CD4-positive, alpha-beta T cell (primary cell): ENCODE data around the gene FBXO38. TPM values are rescaled to one million over a fixed set of nuclear protein-coding genes. Genes with fewer than 3 reads are reported as not detected.

Source experiments
- ATAC-seq: fragments of 200-7000 bp; cut with Tn5 transposase; one replicate; pipeline ENCODE4 v1.10.0; 2022; ENCODE audit warnings: mild to moderate bottlenecking; ENCODE audit not compliant: poor library complexity
- CTCF ChIA-PET: fragments of 350-600 bp; sonication (Branson Sonifier 250); formaldehyde crosslinking; loops from one replicate; lab custom pipeline; 2021; ENCODE audit warnings: antibody characterized with exemption, inconsistent platforms; lab: Charles Lee
- POLR2A ChIA-PET: fragments of 350-600 bp; sonication (Branson Sonifier 250); formaldehyde crosslinking; loops from one replicate; lab custom pipeline; 2021; ENCODE audit warnings: antibody characterized with exemption, inconsistent platforms; lab: Charles Lee
- DNase-seq, 14 experiments: peaks; one replicate each; pipeline ENCODE4 v3.0.0-alpha.2; 2013 to 2020; ENCODE audit warnings: mixed read lengths in 2 of 14
- H3K27ac ChIP-seq, 2 donors: one replicate each; pipeline versions ENCODE4 v1.5.1 to v1.7.0; 2013; ENCODE audit warnings: low read length in 2 of 2, low read depth in 1 of 2, mild to moderate bottlenecking in 1 of 2
- H3K27me3 ChIP-seq, 2 experiments: 1 replicate in 1 of 2; 2 replicates in 1 of 2; pipeline versions ENCODE4 v1.6.1 to v1.7.0; 2013; ENCODE audit warnings: low read length in 2 of 2, control low read depth in 1 of 2, mild to moderate bottlenecking in 1 of 2, moderate library complexity in 1 of 2; ENCODE audit not compliant: insufficient read depth in 2 of 2, control insufficient read depth in 1 of 2
- H3K36me3 ChIP-seq: one replicate; pipeline ENCODE4 v1.6.1; 2013; ENCODE audit warnings: low read length, control low read depth; ENCODE audit not compliant: insufficient read depth
- H3K4me1 ChIP-seq: one replicate; pipeline ENCODE4 v1.6.1; 2013; ENCODE audit warnings: low read length, control low read depth; ENCODE audit not compliant: insufficient read depth
- H3K4me3 ChIP-seq: one replicate; pipeline ENCODE4 v1.5.1; 2013; ENCODE audit warnings: mild to moderate bottlenecking, low read length, moderate library complexity
- H3K9me3 ChIP-seq, 2 experiments: 1 replicate in 1 of 2; 2 replicates in 1 of 2; pipeline versions ENCODE4 v1.6.1 to v1.7.0; 2013; ENCODE audit warnings: low read length in 2 of 2, mild to moderate bottlenecking in 2 of 2, control low read depth in 1 of 2, moderate library complexity in 1 of 2; ENCODE audit not compliant: control insufficient read depth in 1 of 2, insufficient read depth in 1 of 2
- H3K27ac Mint-ChIP-seq: one replicate; pipeline ENCODE4 v1.8.0; 2020; ENCODE audit warnings: mixed read lengths
- H3K27me3 Mint-ChIP-seq: one replicate; pipeline ENCODE4 v1.8.0; 2021; ENCODE audit warnings: mixed read lengths
- H3K36me3 Mint-ChIP-seq: one replicate; pipeline ENCODE4 v1.8.0; 2021; ENCODE audit warnings: low read depth, mixed read lengths
- H3K4me1 Mint-ChIP-seq: one replicate; pipeline ENCODE4 v1.8.0; 2021; ENCODE audit warnings: low read depth, mixed read lengths
- H3K4me3 Mint-ChIP-seq: one replicate; pipeline ENCODE4 v1.8.0; 2020; ENCODE audit warnings: mild to moderate bottlenecking, mixed read lengths
- H3K9me3 Mint-ChIP-seq: one replicate; pipeline ENCODE4 v1.8.0; 2020; ENCODE audit warnings: mixed read lengths
- intact Hi-C, 2 experiments: fragments of 100-400 bp; cut with DNase I in 1 of 2; cut with micrococcal nuclease in 1 of 2; formaldehyde crosslinking; loops; one replicate each; pipeline versions ENCODE4 v1.15.1 to v1.9.0; 2023 to 2025; cut with DNase I, micrococcal nuclease
- total RNA-seq, 174 experiments: library from RNA in 2 of 174; stranded (reverse) in 2 of 174; gene quantifications; one replicate each; pipeline ENCODE4 v1.2.3 and lab custom pipeline; 2021 to 2026
- TF ChIP-seq, protein P1 (sequence below): fragments of 200-600 bp; IDR thresholded peaks from one replicate; pipeline ENCODE4 v1.8.0; 2022; ENCODE audit warnings: antibody characterized with exemption, mild to moderate bottlenecking

Gene FBXO38
- total RNA-seq, 2 experiments from 2014 or later = 45.7 to 47.3 TPM

DNA sequence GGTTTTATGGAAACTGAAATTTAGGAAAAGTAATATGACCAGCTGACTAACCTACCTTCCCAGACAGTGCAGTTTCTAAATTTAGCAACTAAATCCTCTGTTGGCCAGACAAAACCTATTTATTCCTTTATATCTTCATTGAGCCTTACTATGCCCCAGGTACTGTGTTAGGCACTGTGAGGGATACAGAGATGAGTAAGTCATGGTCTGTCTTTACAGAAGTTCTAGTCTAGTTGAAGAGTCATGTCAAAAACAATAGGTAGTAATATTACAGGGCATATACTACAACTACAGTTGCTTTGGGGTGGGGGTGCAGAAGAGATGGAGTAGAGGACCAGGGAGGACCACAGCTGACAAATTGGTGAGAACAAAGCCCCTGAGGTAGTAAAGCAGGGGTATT, 42.8 kb downstream of the FBXO38 start:
- H3K4me3 Mint-ChIP-seq = no peak overlapping the region
- ChIA-PET CTCF (interaction anchor here (1.4 kb wide), 1 partner anchor 14 kb away, joined by 3 read pairs; no protein-coding TSS in a partner anchor), POLR2A (no interaction called here)
- peaks cover 20% of the 10 kb centered on the region for H3K4me1 Mint-ChIP-seq
- peaks cover 92% of the 10 kb centered on the region for H3K36me3 Mint-ChIP-seq
- no peaks in the 10 kb centered on the region for H3K4me1 ChIP-seq
- H3K36me3 ChIP-seq = peaks cover 66% of the 10 kb centered on the region
- H3K27me3 Mint-ChIP-seq = no peaks in the 10 kb centered on the region
- H3K27me3 ChIP-seq = no peaks in the 10 kb centered on the region
- H3K27ac Mint-ChIP-seq = peak overlapping the region; percentile 5
- intact Hi-C loops = no loop called here
- TF ChIP-seq, protein P1, sequence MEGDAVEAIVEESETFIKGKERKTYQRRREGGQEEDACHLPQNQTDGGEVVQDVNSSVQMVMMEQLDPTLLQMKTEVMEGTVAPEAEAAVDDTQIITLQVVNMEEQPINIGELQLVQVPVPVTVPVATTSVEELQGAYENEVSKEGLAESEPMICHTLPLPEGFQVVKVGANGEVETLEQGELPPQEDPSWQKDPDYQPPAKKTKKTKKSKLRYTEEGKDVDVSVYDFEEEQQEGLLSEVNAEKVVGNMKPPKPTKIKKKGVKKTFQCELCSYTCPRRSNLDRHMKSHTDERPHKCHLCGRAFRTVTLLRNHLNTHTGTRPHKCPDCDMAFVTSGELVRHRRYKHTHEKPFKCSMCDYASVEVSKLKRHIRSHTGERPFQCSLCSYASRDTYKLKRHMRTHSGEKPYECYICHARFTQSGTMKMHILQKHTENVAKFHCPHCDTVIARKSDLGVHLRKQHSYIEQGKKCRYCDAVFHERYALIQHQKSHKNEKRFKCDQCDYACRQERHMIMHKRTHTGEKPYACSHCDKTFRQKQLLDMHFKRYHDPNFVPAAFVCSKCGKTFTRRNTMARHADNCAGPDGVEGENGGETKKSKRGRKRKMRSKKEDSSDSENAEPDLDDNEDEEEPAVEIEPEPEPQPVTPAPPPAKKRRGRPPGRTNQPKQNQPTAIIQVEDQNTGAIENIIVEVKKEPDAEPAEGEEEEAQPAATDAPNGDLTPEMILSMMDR = no peak
- DNase-seq (no peak), ATAC-seq (no peak)
- no peak overlapping the region for H3K27ac ChIP-seq
- no peaks in the 10 kb centered on the region for H3K9me3 Mint-ChIP-seq
- H3K4me3 ChIP-seq = no peak overlapping the region
- H3K9me3 ChIP-seq = no peaks in the 10 kb centered on the region

DNA sequence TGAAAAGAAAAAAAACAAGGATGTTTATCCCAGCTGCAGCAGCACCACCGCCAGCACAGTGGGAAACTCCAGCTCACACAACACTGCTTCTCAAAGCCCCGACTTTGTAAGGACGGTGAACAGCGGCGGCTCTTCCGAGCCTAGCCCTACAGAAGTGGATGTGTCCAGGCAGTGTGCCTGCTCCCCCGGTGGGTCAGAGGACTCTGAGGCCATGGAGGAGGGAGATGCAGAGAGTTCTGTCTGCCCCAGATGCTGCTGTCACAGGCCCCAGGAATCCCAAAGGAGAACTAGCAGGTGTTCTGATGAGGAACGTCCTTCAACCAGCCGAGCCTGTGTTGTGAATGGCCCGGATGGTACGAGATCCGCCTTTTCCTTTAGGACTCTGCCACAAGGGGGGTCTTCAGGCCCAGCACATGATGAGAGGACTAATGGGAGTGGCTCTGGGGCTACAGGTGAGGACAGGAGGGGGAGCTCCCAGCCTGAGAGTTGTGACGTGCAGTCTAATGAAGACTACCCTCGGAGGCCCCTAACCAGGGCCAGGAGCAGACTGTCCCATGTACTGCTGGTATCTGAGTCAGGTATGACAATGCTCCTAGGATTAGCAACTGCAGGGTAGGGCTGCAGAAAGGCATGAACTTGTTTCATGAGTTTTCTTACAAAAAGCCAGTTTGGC, 43.7 kb downstream of the FBXO38 start:
- H3K27ac Mint-ChIP-seq = peak overlapping the region; percentile 45
- H3K4me1 ChIP-seq = no peaks in the 10 kb centered on the region
- H3K4me3 ChIP-seq = no peak overlapping the region
- no peaks in the 10 kb centered on the region for H3K9me3 Mint-ChIP-seq
- POLR2A ChIA-PET = no interaction called here
- no peak for ATAC-seq
- DNase-seq = no peak
- H3K9me3 ChIP-seq = no peaks in the 10 kb centered on the region
- H3K27me3 Mint-ChIP-seq = no peaks in the 10 kb centered on the region
- H3K27me3 ChIP-seq = no peaks in the 10 kb centered on the region
- CTCF ChIA-PET = interaction anchor here (1.4 kb wide), 1 partner anchor 15 kb away, joined by 3 read pairs; no protein-coding TSS in a partner anchor
- intact Hi-C loops = no loop called here
- TF ChIP-seq, protein P1 = no peak
- H3K4me1 Mint-ChIP-seq = peaks cover 19% of the 10 kb centered on the region
- H3K27ac ChIP-seq = no peak overlapping the region
- H3K4me3 Mint-ChIP-seq = no peak overlapping the region
- H3K36me3 ChIP-seq = peaks cover 57% of the 10 kb centered on the region
- H3K36me3 Mint-ChIP-seq = peaks cover 92% of the 10 kb centered on the region

DNA sequence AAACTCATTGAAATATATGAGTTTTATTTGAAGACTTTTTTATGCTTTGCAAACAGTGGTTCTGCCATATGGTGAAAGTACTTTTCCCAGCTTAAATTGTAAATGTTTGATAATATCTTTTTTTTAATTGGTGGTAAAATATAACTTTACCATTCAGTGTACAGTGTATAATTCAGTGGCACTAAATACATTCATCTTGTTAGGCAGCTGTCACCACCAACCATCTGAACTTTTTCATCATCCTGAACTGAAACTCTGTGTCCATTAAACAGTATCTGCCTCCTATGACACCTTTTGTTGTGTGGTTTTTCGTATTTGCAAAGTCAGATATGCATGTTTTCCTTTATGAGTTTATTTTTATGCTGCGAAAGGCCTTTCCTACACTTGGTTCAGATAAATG, 45.1 kb downstream of the FBXO38 start:
- no peak overlapping the region for H3K4me3 Mint-ChIP-seq
- DNase-seq (no peak), ATAC-seq (no peak)
- Histone ChIP-seq H3K36me3 (peaks cover 56% of the 10 kb centered on the region), H3K27me3 (no peaks in the 10 kb centered on the region), H3K4me3 (no peak overlapping the region), H3K9me3 (no peaks in the 10 kb centered on the region), H3K27ac (no peak overlapping the region), H3K4me1 (no peaks in the 10 kb centered on the region)
- intact Hi-C loops = no loop called here
- H3K27me3 Mint-ChIP-seq = no peaks in the 10 kb centered on the region
- peaks cover 92% of the 10 kb centered on the region for H3K36me3 Mint-ChIP-seq
- ChIA-PET CTCF (no interaction called here), POLR2A (no interaction called here)
- H3K27ac Mint-ChIP-seq = no peak overlapping the region
- TF ChIP-seq, protein P1 = no peak
- H3K9me3 Mint-ChIP-seq = no peaks in the 10 kb centered on the region
- H3K4me1 Mint-ChIP-seq = peaks cover 14% of the 10 kb centered on the region
